Kidney (tissue), 14 donors: ENCODE data around the gene C1orf116. TPM values are rescaled to one million over a fixed set of nuclear protein-coding genes. Genes with fewer than 3 reads are reported as not detected.

Source experiments
- DNase-seq, 5 donors: peaks; one replicate each; pipeline ENCODE4 v3.0.0-alpha.2; 2013 to 2020
- FAIRE-seq: peaks from 2 replicates; lab custom pipeline; 2012; peaks lifted over from hg19 to GRCh38; lab: Jason Lieb, UNC
- H3K27ac ChIP-seq, 2 donors: one replicate each; pipeline ENCODE4 v1.7.0; 2013; ENCODE audit warnings: low read depth in 2 of 2, low read length in 2 of 2, inconsistent platforms in 1 of 2
- H3K27me3 ChIP-seq: one replicate; pipeline ENCODE4 v1.7.1; 2013; ENCODE audit warnings: low read length, inconsistent platforms; ENCODE audit not compliant: control insufficient read depth, insufficient read depth
- H3K36me3 ChIP-seq, 3 donors: one replicate each; pipeline versions ENCODE4 v1.7.0 to v1.7.1; 2013; ENCODE audit warnings: low read length in 3 of 3, control low read depth in 1 of 3, inconsistent platforms in 1 of 3; ENCODE audit not compliant: insufficient read depth in 3 of 3, control insufficient read depth in 2 of 3
- H3K4me1 ChIP-seq, 3 donors: one replicate each; pipeline versions ENCODE4 v1.7.0 to v1.7.1; 2013; ENCODE audit warnings: low read length in 3 of 3, inconsistent platforms in 1 of 3, low read depth in 1 of 3; ENCODE audit not compliant: control insufficient read depth in 2 of 3, insufficient read depth in 2 of 3
- H3K4me3 ChIP-seq, 3 donors: one replicate each; pipeline versions ENCODE4 v1.7.0 to v1.8.1; 2013; ENCODE audit warnings: low read length in 3 of 3, control low read depth in 1 of 3, inconsistent platforms in 1 of 3
- H3K9ac ChIP-seq, 3 donors: one replicate each; pipeline versions ENCODE4 v1.7.0 to v1.7.1; 2013; ENCODE audit warnings: low read length in 3 of 3, control low read depth in 1 of 3, inconsistent platforms in 1 of 3
- H3K9me3 ChIP-seq, 3 donors: one replicate each; pipeline versions ENCODE4 v1.7.0 to v1.7.1; 2013; ENCODE audit warnings: low read length in 3 of 3, control low read depth in 1 of 3, inconsistent platforms in 1 of 3; ENCODE audit not compliant: control insufficient read depth in 2 of 3, insufficient read depth in 1 of 3
- CTCF ChIP-seq: IDR thresholded peaks from 3 replicates; pipeline ENCODE4 v1.5.1; 2012; ENCODE audit warnings: mild to moderate bottlenecking, moderate library complexity, borderline replicate concordance; ENCODE audit not compliant: insufficient read depth; ENCODE audit errors: extremely low read depth
- intact Hi-C: fragments of 100-400 bp; cut with DNase I; formaldehyde crosslinking; loops from one replicate; pipeline ENCODE4 v1.11.1; 2022
- polyA plus RNA-seq: library from polyadenylated mRNA; stranded (reverse); fragments of 350-450 nt; fragmentation: Illumina TruSeq; extraction: RNeasy Lipid Tissue Mini Kit (QIAGEN cat#74804); gene quantifications from one replicate; pipeline ENCODE4 v1.2.3, GENCODE V29; 2014; ENCODE audit warnings: low read depth, low replicate concordance; ENCODE audit not compliant: insufficient read depth
- total RNA-seq: library from RNA; stranded (reverse); fragmentation: NEBNext Ultra II Directional; extraction: Animal tissue kit (Norgen Biotek cat#: 25700); gene quantifications from one replicate; pipeline ENCODE4 v1.2.1, GENCODE V29; 2021
- donor health status: control.
- donor health status: control.
- donor health status: control.
- donor health status: control.
- donor health status: control.
- donor health status: DM: yes; HTN: yes; CAD: no.
- donor health status: Normal renal cell carcinoma (clear cell type).

Gene C1orf116
- total and polyA plus RNA-seq, 2 donors from 2014 or later = 11.9 to 19.6 TPM

- no peaks in the 10 kb centered on the region for H3K27me3 ChIP-seq
- H3K4me3 ChIP-seq = peak within 1 kb of the TSS; percentile 79 to 96 (median 94)
- H3K27ac ChIP-seq = peak within 1 kb of the TSS; percentile 98 to 99
- FAIRE-seq = no peak
- H3K9ac ChIP-seq = peak within 1 kb of the TSS; percentile 67 to 88 (median 74)
- intact Hi-C loops = no loop called here
- peaks cover 10 to 11% (median 10%) of the 10 kb centered on the region in 3 donors for H3K36me3 ChIP-seq
- no peak for TF ChIP-seq CTCF
- no peak for DNase-seq
- H3K9me3 ChIP-seq = no peaks in the 10 kb centered on the region
- H3K4me1 ChIP-seq = peaks cover 5 to 25% (median 14%) of the 10 kb centered on the region in 3 donors
Observed at GRCh38 chr1:207051191-207051943, 18.8 kb upstream of the C1orf116 start, which contains the start of gene YOD1. YOD1 (minus strand) TSS chr1:207051208; CDS start chr1:207051030, 178 bp downstream.

- Histone ChIP-seq H3K27me3 (no peaks in the 10 kb centered on the region), H3K36me3 (peaks cover 10 to 11% (median 10%) of the 10 kb centered on the region in 3 donors), H3K9me3 (no peaks in the 10 kb centered on the region), H3K4me1 (peaks cover 5 to 20% (median 10%) of the 10 kb centered on the region in 3 donors), H3K9ac (peak overlapping the region; percentile 67 to 88 (median 74)), H3K4me3 (peak overlapping the region; percentile 79 to 96 (median 94)), H3K27ac (peak overlapping the region; percentile 98 to 99)
- intact Hi-C loops = no loop called here
- no peak for FAIRE-seq
- no peak for TF ChIP-seq CTCF
- DNase-seq = peak; percentile 92 to 97 (median 96)
Observed at GRCh38 chr1:207050480-207051190, 18.1 kb upstream of the C1orf116 start.

GRCh38 chr1:207049974-207050391 is 17.4 kb upstream of the C1orf116 start:
- H3K4me1 ChIP-seq = peaks cover 5 to 20% (median 9%) of the 10 kb centered on the region in 3 donors
- TF ChIP-seq CTCF = peak; percentile 69
- FAIRE-seq (no peak), DNase-seq (peak in 4 of 5 donors; percentile 36 to 84 (median 64))
- no peaks in the 10 kb centered on the region for H3K9me3 ChIP-seq
- H3K9ac ChIP-seq = peak overlapping the region; percentile 67 to 88 (median 74)
- H3K36me3 ChIP-seq = peaks cover 10 to 12% (median 10%) of the 10 kb centered on the region in 3 donors
- H3K27ac ChIP-seq = peak overlapping the region; percentile 98 to 99
- intact Hi-C loops = no loop called here
- peak overlapping the region; percentile 79 to 96 (median 94) for H3K4me3 ChIP-seq
- no peaks in the 10 kb centered on the region for H3K27me3 ChIP-seq
